Esophagus (tissue), 2 donors: ENCODE data around the gene YWHAB. TPM values are rescaled to one million over a fixed set of nuclear protein-coding genes. Genes with fewer than 3 reads are reported as not detected.

ENCODE experiments used
- H3K27ac ChIP-seq, 2 donors: one replicate each; pipeline ENCODE4 v1.5.1; 2013; ENCODE audit warnings: low read depth in 2 of 2, mild to moderate bottlenecking in 2 of 2, inconsistent platforms in 1 of 2, low read length in 1 of 2, moderate library complexity in 1 of 2
- H3K27me3 ChIP-seq, 2 donors: one replicate each; pipeline ENCODE4 v1.6.1; 2013; ENCODE audit warnings: low read length in 2 of 2, control low read depth in 1 of 2, mild to moderate bottlenecking in 1 of 2; ENCODE audit not compliant: insufficient read depth in 2 of 2, control insufficient read depth in 1 of 2
- H3K36me3 ChIP-seq, 2 donors: one replicate each; pipeline ENCODE4 v1.6.1; 2013; ENCODE audit warnings: low read length in 1 of 2; ENCODE audit not compliant: control insufficient read depth in 2 of 2, insufficient read depth in 2 of 2
- H3K4me1 ChIP-seq, 2 donors: one replicate each; pipeline ENCODE4 v1.6.1; 2013; ENCODE audit warnings: low read length in 1 of 2; ENCODE audit not compliant: control insufficient read depth in 2 of 2, insufficient read depth in 2 of 2
- H3K4me3 ChIP-seq, 2 donors: one replicate each; pipeline ENCODE4 v1.5.1; 2013; ENCODE audit warnings: low read length in 2 of 2, mild to moderate bottlenecking in 2 of 2, low read depth in 1 of 2, moderate library complexity in 1 of 2
- H3K9me3 ChIP-seq, 2 donors: one replicate each; pipeline ENCODE4 v1.6.1; 2013; ENCODE audit warnings: mild to moderate bottlenecking in 2 of 2, low read depth in 1 of 2, low read length in 1 of 2, moderate library complexity in 1 of 2; ENCODE audit not compliant: control insufficient read depth in 2 of 2, insufficient read depth in 1 of 2
- WGBS, 2 donors: extraction: QIAGEN DNeasy Blood & Tissue Kit; methylation state at CpG; one replicate each; pipeline ENCODE4 v1.1.7; 2013; 5-methylcytosine and 5-hydroxymethylcytosine counted together
- polyA plus RNA-seq, 2 donors: library from polyadenylated mRNA; stranded (reverse); fragments of 200-250 nt; gene quantifications; one replicate each; pipeline ENCODE4 v1.2.3, GENCODE V29; 2013
- donor health status: healthy with polysubstance abuse.
- donor health status: Bipolar disorder and iron deficiency.

Gene YWHAB
- polyA plus RNA-seq, 2 donors = 53.4 to 112 TPM

- Histone ChIP-seq H3K4me3 (no peak overlapping the region), H3K9me3 (no peaks in the 10 kb centered on the region), H3K4me1 (peaks cover 0 to 2% of the 10 kb centered on the region in 2 donors), H3K27me3 (no peaks in the 10 kb centered on the region), H3K27ac (no peak overlapping the region), H3K36me3 (peaks cover 8 to 11% of the 10 kb centered on the region in 2 donors)
- 69 to 84% methylated on average over 3 of the region's 3 CpGs for WGBS, 2 donors
Measured at GRCh38 chr20:44956410-44956809, 70.9 kb downstream of the YWHAB start.

Other genes starting within 250 kb of the YWHAB start
- 1 to 10 TPM; 5.6 to 8.8 TPM for gene ADA, start 234.0 kb upstream of the YWHAB start, polyA plus RNA-seq
- gene CCN5, start 170.3 kb upstream of the YWHAB start, polyA plus RNA-seq = 10 to 100 TPM; 24.5 to 48.2 TPM
- gene KCNK15, start 139.8 kb upstream of the YWHAB start, polyA plus RNA-seq = under 1 TPM; 0.12 to 0.76 TPM
- under 1 TPM; 0.04 to 0.05 TPM for gene RIMS4, start 75.2 kb upstream of the YWHAB start, polyA plus RNA-seq
- gene PABPC1L, start 24.4 kb downstream of the YWHAB start, polyA plus RNA-seq = 10 to 100 TPM; 12.1 to 31.6 TPM
- 10 to 100 TPM in 1 of 2 donors, 1 to 10 TPM in 1; 6.4 to 18.5 TPM for gene TOMM34, start 74.7 kb downstream of the YWHAB start, polyA plus RNA-seq
- 1 to 10 TPM; 4.7 to 4.8 TPM for gene STK4, start 80.8 kb downstream of the YWHAB start, polyA plus RNA-seq
- gene KCNS1, start 215.4 kb downstream of the YWHAB start, polyA plus RNA-seq = under 1 TPM; 0.04 to 0.15 TPM
- 1 to 10 TPM; 4.5 to 6.4 TPM for gene WFDC5, start 229.5 kb downstream of the YWHAB start, polyA plus RNA-seq
- 1 to 10 TPM; 2.2 to 4.3 TPM for gene WFDC12, start 238.8 kb downstream of the YWHAB start, polyA plus RNA-seq